KMS-11 (cell line): ENCODE data around the gene ADAM17.
"Not testable (repeated sequence)": the region's sequence is repeated elsewhere in the genome, so short reads cannot be mapped to it uniquely, and the experiment has no call there.

ENCODE experiments used
- H2AFZ ChIP-seq: fragments of 200-600 bp; sonication (generic); 2 replicates; pipeline ENCODE4 v1.6.1; 2016; ENCODE audit warnings: antibody characterized with exemption, mixed run types, low read depth
- H3K27ac ChIP-seq: fragments of 200-600 bp; sonication (generic); 2 replicates; pipeline ENCODE4 v1.6.1; 2016; ENCODE audit warnings: mild to moderate bottlenecking, mixed run types
- H3K27me3 ChIP-seq: fragments of 200-600 bp; sonication (generic); 2 replicates; pipeline ENCODE4 v1.6.1; 2017; ENCODE audit warnings: mild to moderate bottlenecking, low read depth, mixed run types, moderate library complexity; ENCODE audit not compliant: insufficient read depth
- H3K36me3 ChIP-seq: fragments of 200-600 bp; sonication (generic); 2 replicates; pipeline ENCODE4 v1.6.1; 2017; ENCODE audit warnings: mild to moderate bottlenecking, mixed run types; ENCODE audit not compliant: insufficient read depth
- H3K4me1 ChIP-seq: fragments of 200-600 bp; sonication (generic); 2 replicates; pipeline ENCODE4 v1.6.1; 2016; ENCODE audit warnings: mild to moderate bottlenecking, low read depth, mixed run types; ENCODE audit not compliant: poor library complexity, severe bottlenecking
- H3K4me2 ChIP-seq: fragments of 200-600 bp; sonication (generic); 2 replicates; pipeline ENCODE4 v1.7.0; 2016; ENCODE audit warnings: mild to moderate bottlenecking, mixed run types
- H3K4me3 ChIP-seq: fragments of 200-600 bp; sonication (generic); IDR thresholded peaks from 2 replicates; pipeline ENCODE4 v1.6.1; 2017; ENCODE audit warnings: low read depth, low read length, mixed read lengths; ENCODE audit not compliant: insufficient read depth
- H3K79me2 ChIP-seq: fragments of 200-600 bp; sonication (generic); 2 replicates; pipeline ENCODE4 v1.6.1; 2016; ENCODE audit warnings: low read depth, mixed run types; ENCODE audit not compliant: insufficient read depth
- H3K9ac ChIP-seq: fragments of 200-600 bp; sonication (generic); 2 replicates; pipeline ENCODE4 v1.6.1; 2016; ENCODE audit warnings: mild to moderate bottlenecking, mixed run types
- H4K20me1 ChIP-seq: fragments of 200-600 bp; sonication (generic); 2 replicates; pipeline ENCODE4 v1.6.1; 2016; ENCODE audit warnings: mild to moderate bottlenecking, mixed run types; ENCODE audit not compliant: insufficient read depth
- TF ChIP-seq, protein P1 (sequence below): fragments of 200-600 bp; sonication (generic); conservative IDR thresholded peaks from 2 replicates; pipeline ENCODE4 v1.6.1; 2017; ENCODE audit warnings: low read depth, mild to moderate bottlenecking, antibody characterized with exemption, low read length, moderate library complexity, mixed read lengths

ADAM17 gene

DNA sequence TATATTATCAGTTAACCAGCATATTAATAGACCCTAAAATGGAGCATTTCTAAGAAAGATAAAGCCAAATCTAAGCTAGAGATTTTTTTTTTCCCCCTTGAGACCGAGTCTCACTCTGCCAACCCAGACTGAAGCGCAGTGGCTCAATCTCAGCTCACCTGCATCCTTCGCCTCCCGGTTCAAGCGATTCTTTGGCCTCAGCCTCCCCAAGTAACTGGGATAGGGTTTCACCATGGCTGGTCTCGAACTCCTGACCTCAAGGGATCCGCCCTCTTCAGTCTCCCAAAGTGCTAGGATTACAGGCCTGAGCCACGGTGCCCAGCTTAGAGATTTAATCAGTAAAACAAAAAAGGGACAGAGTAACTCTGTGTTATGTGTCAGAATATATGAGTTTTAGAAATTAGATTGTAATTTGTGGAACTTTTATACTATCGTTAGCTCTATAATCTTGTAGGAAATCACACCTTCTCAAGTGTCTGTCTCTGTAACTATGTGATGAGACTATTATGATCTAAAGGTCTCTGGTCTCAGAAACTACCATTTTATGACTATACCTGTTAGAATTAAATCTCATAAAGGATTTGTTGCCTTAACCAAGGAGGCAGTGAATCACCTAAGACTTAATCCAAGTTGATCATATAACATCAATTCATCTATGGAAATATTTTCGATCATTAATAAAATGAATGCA lies 41.1 kb upstream of the ADAM17 start:
- Histone ChIP-seq H3K9ac (no peak overlapping the region), H4K20me1 (peaks cover 10% of the 10 kb centered on the region; the same call in 1 of the 2 replicates), H3K4me2 (no peak overlapping the region), H3K4me3 (no peak overlapping the region), H3K4me1 (peaks cover 37% of the 10 kb centered on the region), H3K79me2 (peaks cover 95% of the 10 kb centered on the region), H3K27me3 (no peaks in the 10 kb centered on the region), H3K27ac (no peak overlapping the region), H2AFZ (no peak overlapping the region), H3K36me3 (no peaks in the 10 kb centered on the region; the same call in 1 of the 2 replicates)
- TF ChIP-seq, protein P1, sequence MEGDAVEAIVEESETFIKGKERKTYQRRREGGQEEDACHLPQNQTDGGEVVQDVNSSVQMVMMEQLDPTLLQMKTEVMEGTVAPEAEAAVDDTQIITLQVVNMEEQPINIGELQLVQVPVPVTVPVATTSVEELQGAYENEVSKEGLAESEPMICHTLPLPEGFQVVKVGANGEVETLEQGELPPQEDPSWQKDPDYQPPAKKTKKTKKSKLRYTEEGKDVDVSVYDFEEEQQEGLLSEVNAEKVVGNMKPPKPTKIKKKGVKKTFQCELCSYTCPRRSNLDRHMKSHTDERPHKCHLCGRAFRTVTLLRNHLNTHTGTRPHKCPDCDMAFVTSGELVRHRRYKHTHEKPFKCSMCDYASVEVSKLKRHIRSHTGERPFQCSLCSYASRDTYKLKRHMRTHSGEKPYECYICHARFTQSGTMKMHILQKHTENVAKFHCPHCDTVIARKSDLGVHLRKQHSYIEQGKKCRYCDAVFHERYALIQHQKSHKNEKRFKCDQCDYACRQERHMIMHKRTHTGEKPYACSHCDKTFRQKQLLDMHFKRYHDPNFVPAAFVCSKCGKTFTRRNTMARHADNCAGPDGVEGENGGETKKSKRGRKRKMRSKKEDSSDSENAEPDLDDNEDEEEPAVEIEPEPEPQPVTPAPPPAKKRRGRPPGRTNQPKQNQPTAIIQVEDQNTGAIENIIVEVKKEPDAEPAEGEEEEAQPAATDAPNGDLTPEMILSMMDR: no peak

DNA sequence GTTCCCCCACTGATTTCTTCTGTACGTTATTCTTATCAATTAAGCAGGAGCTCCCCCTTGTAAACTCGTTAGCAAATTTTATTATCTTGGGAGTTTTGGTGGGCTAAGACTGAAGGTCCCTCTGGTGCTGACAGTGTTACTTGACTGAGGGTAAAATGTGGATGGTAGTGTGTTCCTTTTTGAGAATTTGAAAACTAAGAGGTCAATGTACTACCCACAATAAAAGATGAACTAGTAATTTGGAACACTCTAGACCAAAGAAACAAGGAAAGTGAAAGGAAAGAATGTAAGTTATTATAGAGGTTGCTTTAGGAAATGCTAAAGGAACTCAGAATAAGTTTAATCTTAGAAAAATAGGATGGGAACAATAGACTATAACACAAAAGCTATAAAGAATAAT lies 40.1 kb upstream of the ADAM17 start:
- Histone ChIP-seq H3K27ac (no peak overlapping the region), H3K4me2 (no peak overlapping the region), H2AFZ (no peak overlapping the region), H3K36me3 (no peaks in the 10 kb centered on the region), H3K27me3 (no peaks in the 10 kb centered on the region), H3K4me3 (no peak overlapping the region), H3K9ac (no peak overlapping the region), H3K79me2 (peaks cover 93% of the 10 kb centered on the region), H3K4me1 (peaks cover 37% of the 10 kb centered on the region), H4K20me1 (peaks cover 10% of the 10 kb centered on the region; the same call in 1 of the 2 replicates)
- TF ChIP-seq, protein P1: no peak

DNA sequence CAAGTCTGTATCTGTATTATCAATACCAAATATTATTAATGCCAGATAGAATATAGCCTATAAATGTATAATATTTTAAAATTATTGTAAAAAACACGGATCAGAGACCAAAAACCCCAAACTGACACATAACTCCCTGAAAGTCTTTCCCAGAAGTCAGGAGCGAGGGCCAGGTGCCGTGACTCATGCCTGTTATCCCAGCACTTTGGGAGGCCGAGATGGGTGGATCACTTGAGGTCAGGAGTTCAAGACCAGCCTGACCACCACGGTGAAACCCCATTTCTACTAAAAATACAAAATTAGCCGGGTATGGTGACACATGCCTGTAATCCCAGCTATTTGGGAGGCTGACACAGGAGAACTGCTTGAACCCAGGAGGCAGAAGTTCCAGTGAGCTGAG lies 39.6 kb upstream of the ADAM17 start:
- not testable (repeated sequence) for H3K27ac ChIP-seq

DNA sequence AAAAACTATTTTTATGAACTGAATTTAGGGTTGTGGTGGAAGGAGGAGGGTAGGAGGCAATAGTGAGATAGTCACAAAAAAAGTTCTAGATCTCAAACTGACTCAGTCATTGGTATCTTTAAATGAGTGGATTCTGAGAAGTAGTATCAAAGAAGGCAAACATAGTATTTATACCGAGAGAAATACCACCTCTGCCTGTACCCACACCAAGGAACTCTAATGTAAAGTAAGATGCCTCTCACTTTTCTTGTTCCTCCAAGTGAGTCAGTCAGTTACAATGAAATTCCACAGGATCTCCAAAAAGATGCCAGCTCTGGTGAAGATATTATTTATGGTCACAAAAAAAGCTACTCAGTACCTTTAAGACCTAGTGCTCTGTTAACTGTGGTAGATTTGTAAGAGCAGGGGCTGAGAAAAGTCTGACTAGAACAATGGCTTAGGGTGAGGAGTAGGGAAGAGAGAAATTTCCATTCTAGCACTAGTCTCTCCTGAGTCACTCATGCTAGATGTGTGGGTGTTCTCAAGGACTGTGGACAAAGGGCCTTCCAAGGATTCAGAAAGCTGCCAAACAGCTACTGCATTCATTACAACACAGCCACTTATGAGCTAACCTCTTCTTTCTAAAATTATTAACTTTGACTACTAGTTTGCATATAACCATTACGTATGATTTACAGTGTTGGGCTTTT lies 38.9 kb upstream of the ADAM17 start:
- H3K4me3 ChIP-seq: no peak overlapping the region
- no peak overlapping the region for H3K9ac ChIP-seq
- H3K27me3 ChIP-seq: no peaks in the 10 kb centered on the region
- peaks cover 34% of the 10 kb centered on the region for H3K4me1 ChIP-seq
- TF ChIP-seq, protein P1: no peak
- H4K20me1 ChIP-seq: peaks cover 10% of the 10 kb centered on the region; the same call in 1 of the 2 replicates
- 0 out of 2 replicates have a peak overlapping the region, but pooled peaks have one; percentile 3 for H3K4me2 ChIP-seq
- H2AFZ ChIP-seq: no peak overlapping the region
- H3K36me3 ChIP-seq: no peaks in the 10 kb centered on the region; the same call in 1 of the 2 replicates
- peaks cover 85% of the 10 kb centered on the region for H3K79me2 ChIP-seq
- H3K27ac ChIP-seq: no peak overlapping the region

More for the DNA sequence above, 39.6 kb upstream of the ADAM17 start:
- not testable (repeated sequence) for H3K9ac ChIP-seq, H3K27me3 ChIP-seq, H2AFZ ChIP-seq, H3K4me2 ChIP-seq, H4K20me1 ChIP-seq, H3K36me3 ChIP-seq, H3K4me3 ChIP-seq
- peaks cover 37% of the 10 kb centered on the region for H3K4me1 ChIP-seq
- H3K79me2 ChIP-seq: peaks cover 93% of the 10 kb centered on the region
